ENCODE results near the gene RALGAPA1.

DNA sequence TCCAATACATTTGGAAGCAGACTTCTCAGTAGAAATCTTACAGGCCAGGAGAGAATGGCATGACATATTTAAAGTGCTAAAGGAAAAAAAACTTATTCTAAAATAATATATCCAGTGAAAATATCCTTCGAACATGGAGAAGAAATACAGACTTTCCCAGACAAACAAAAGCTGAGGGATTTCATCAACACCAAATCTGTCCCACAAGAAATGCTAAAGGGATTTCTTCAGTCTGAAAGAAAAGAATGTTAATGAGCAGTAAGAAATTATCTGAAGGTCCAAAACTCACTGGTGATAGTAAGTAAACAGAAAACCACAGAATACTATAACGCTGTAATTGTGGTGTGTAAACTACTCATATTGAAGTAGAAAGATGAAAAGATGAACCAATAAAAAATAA is 171.2 kb downstream of the RALGAPA1 start:
- no peak for TF ChIP-seq EZH2phosphoT487 (IDR thresholded peaks at IDR 0.05; ENCODE audit: borderline replicate concordance, low read length)
- TF ChIP-seq, protein P1, sequence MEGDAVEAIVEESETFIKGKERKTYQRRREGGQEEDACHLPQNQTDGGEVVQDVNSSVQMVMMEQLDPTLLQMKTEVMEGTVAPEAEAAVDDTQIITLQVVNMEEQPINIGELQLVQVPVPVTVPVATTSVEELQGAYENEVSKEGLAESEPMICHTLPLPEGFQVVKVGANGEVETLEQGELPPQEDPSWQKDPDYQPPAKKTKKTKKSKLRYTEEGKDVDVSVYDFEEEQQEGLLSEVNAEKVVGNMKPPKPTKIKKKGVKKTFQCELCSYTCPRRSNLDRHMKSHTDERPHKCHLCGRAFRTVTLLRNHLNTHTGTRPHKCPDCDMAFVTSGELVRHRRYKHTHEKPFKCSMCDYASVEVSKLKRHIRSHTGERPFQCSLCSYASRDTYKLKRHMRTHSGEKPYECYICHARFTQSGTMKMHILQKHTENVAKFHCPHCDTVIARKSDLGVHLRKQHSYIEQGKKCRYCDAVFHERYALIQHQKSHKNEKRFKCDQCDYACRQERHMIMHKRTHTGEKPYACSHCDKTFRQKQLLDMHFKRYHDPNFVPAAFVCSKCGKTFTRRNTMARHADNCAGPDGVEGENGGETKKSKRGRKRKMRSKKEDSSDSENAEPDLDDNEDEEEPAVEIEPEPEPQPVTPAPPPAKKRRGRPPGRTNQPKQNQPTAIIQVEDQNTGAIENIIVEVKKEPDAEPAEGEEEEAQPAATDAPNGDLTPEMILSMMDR (IDR thresholded peaks at IDR 0.05; ENCODE audit: low read depth, low read length, poor library complexity, severe bottlenecking) = no peak

All from DOHH2 (cell line).